IMR-90 (cell line): ENCODE results near the gene DNAH17. TPM values are rescaled to one million over a fixed set of nuclear protein-coding genes. Genes with fewer than 3 reads are reported as not detected.
A peak's percentile ranks its signal among the peaks of the same experiment; 100 is the strongest.

ENCODE experiments used
- ATAC-seq: fragments of 200-7000 bp; cut with Tn5 transposase; 2 replicates; pipeline ENCODE4 v1.9.1; 2020; ENCODE audit warnings: low read depth, mild to moderate bottlenecking, moderate library complexity
- BruUV-seq: library from RNA; stranded (reverse); fragments of 400-500 nt; replicated peaks from 2 replicates; lab custom pipeline; 2021; lab: Mats Ljungman, UMichigan
- CTCF ChIA-PET: fragments of 300-600 bp; formaldehyde crosslinking; extraction: SDS; loops from one replicate; lab custom pipeline; 2021; ENCODE audit warnings: antibody characterized with exemption; lab: Yijun Ruan, JAX
- POLR2A ChIA-PET: fragments of 300-600 bp; sonication (Branson Sonifier 250); formaldehyde crosslinking; loops from one replicate; lab custom pipeline; 2022; ENCODE audit warnings: antibody characterized with exemption; ENCODE audit not compliant: unreplicated experiment; lab: Charles Lee
- DNase-seq: peaks from one replicate; pipeline ENCODE4 v3.0.0; 2013
- H2AFZ ChIP-seq: replicated peaks from 2 replicates; pipeline ENCODE3; 2013; ENCODE audit warnings: low read length, mild to moderate bottlenecking; ENCODE audit not compliant: poor library complexity
- H2AK5ac ChIP-seq: 2 replicates; pipeline ENCODE4 v1.6.1; 2013; ENCODE audit warnings: low read depth, low read length, inconsistent platforms
- H2AK9ac ChIP-seq: replicated peaks from 2 replicates; pipeline ENCODE3; 2013; ENCODE audit warnings: mild to moderate bottlenecking, low read depth, low read length, moderate library complexity; ENCODE audit not compliant: poor library complexity
- H2BK120ac ChIP-seq: 2 replicates; pipeline ENCODE4 v1.6.1; 2013; ENCODE audit warnings: low read depth, low read length, inconsistent platforms
- H2BK15ac ChIP-seq: 3 replicates; pipeline ENCODE4 v1.6.1; 2013; ENCODE audit warnings: low read depth, low read length, inconsistent platforms
- H2BK20ac ChIP-seq: 2 replicates; pipeline ENCODE4 v1.6.1; 2013; ENCODE audit warnings: low read depth, mild to moderate bottlenecking, inconsistent platforms, low read length, moderate library complexity
- H2BK5ac ChIP-seq: 2 replicates; pipeline ENCODE4 v1.6.1; 2013; ENCODE audit warnings: mild to moderate bottlenecking, low read depth, low read length, inconsistent platforms; ENCODE audit not compliant: poor library complexity, severe bottlenecking
- H3K14ac ChIP-seq: replicated peaks from 2 replicates; pipeline ENCODE4 v1.6.1; 2013; ENCODE audit warnings: low read depth, low read length, inconsistent platforms
- H3K18ac ChIP-seq: 2 replicates; pipeline ENCODE4 v1.6.1; 2013; ENCODE audit warnings: low read depth, low read length, control low read depth
- H3K23ac ChIP-seq: 2 replicates; pipeline ENCODE4 v1.6.1; 2013; ENCODE audit warnings: low read depth, low read length, inconsistent platforms
- H3K27ac ChIP-seq: 2 replicates; pipeline ENCODE4 v1.5.1; 2013; ENCODE audit warnings: mild to moderate bottlenecking, control low read depth, low read length; ENCODE audit not compliant: insufficient read depth
- H3K27me3 ChIP-seq: 2 replicates; pipeline ENCODE4 v1.6.1; 2013; ENCODE audit warnings: low read length; ENCODE audit not compliant: control insufficient read depth, insufficient read depth
- H3K36me3 ChIP-seq: 2 replicates; pipeline ENCODE4 v1.6.1; 2013; ENCODE audit warnings: low read length, mixed read lengths; ENCODE audit not compliant: control insufficient read depth, insufficient read depth
- H3K4ac ChIP-seq: 2 replicates; pipeline ENCODE4 v1.6.1; 2013; ENCODE audit warnings: low read depth, low read length, inconsistent platforms
- H3K4me1 ChIP-seq: 2 replicates; pipeline ENCODE4 v1.6.1; 2013; ENCODE audit warnings: low read length, mixed read lengths; ENCODE audit not compliant: control insufficient read depth, insufficient read depth
- H3K4me2 ChIP-seq: 2 replicates; pipeline ENCODE4 v1.6.1; 2013; ENCODE audit warnings: low read depth, mild to moderate bottlenecking, control low read depth, low read length, moderate library complexity
- H3K4me3 ChIP-seq: 2 replicates; pipeline ENCODE4 v1.5.1; 2013; ENCODE audit warnings: low read depth, mild to moderate bottlenecking, control low read depth, low read length, moderate library complexity; ENCODE audit not compliant: insufficient read depth
- H3K56ac ChIP-seq: 2 replicates; pipeline ENCODE4 v1.6.1; 2013; ENCODE audit warnings: low read length, inconsistent platforms; ENCODE audit not compliant: insufficient read depth; ENCODE audit errors: extremely low read depth
- H3K79me1 ChIP-seq, 2 experiments: 2 replicates each; pipeline ENCODE4 v1.6.1; 2013; ENCODE audit warnings: low read length in 2 of 2, inconsistent platforms in 1 of 2, low read depth in 1 of 2
- H3K9ac ChIP-seq: 2 replicates; pipeline ENCODE4 v1.6.1; 2013; ENCODE audit warnings: low read depth, low read length, control low read depth
- H3K9me1 ChIP-seq: 2 replicates; pipeline ENCODE4 v1.6.1; 2013; ENCODE audit warnings: low read length, inconsistent platforms; ENCODE audit not compliant: insufficient read depth
- H3K9me3 ChIP-seq: 2 replicates; pipeline ENCODE4 v1.6.1; 2013; ENCODE audit warnings: low read length; ENCODE audit not compliant: control insufficient read depth, insufficient read depth
- H4K20me1 ChIP-seq: 2 replicates; pipeline ENCODE4 v1.6.1; 2013; ENCODE audit warnings: low read length, inconsistent platforms; ENCODE audit not compliant: insufficient read depth
- H4K5ac ChIP-seq: 2 replicates; pipeline ENCODE4 v1.6.1; 2013; ENCODE audit warnings: mild to moderate bottlenecking, low read depth, low read length, control low read depth
- H4K8ac ChIP-seq, 2 experiments: 2 replicates each; pipeline ENCODE4 v1.6.1; 2013; ENCODE audit warnings: low read depth in 2 of 2, low read length in 2 of 2, control low read depth in 1 of 2, inconsistent platforms in 1 of 2
- H4K91ac ChIP-seq: 2 replicates; pipeline ENCODE4 v1.6.1; 2013; ENCODE audit warnings: low read depth, low read length, inconsistent platforms; ENCODE audit not compliant: insufficient read depth
- BHLHE40 ChIP-seq: fragments of 150-350 bp; IDR thresholded peaks from 2 replicates; pipeline ENCODE4 v1.6.1; 2016; ENCODE audit warnings: mild to moderate bottlenecking, low read depth, low read length
- CEBPB ChIP-seq: IDR thresholded peaks from 2 replicates; pipeline ENCODE4 v1.6.1; 2012; ENCODE audit warnings: low read depth, low read length, improper control_type of control experiment
- CHD1 ChIP-seq: IDR thresholded peaks from 2 replicates; pipeline ENCODE4 v1.6.1; 2012; ENCODE audit warnings: low read depth, low read length, improper control_type of control experiment
- FOS ChIP-seq: fragments of 150-350 bp; IDR thresholded peaks from 2 replicates; pipeline ENCODE4 v1.6.1; 2016; ENCODE audit warnings: low read depth, low read length
- MAFK ChIP-seq: IDR thresholded peaks from 2 replicates; pipeline ENCODE4 v1.6.1; 2012; ENCODE audit warnings: low read depth, low read length, improper control_type of control experiment
- MAZ ChIP-seq: IDR thresholded peaks from 2 replicates; pipeline ENCODE4 v1.6.1; 2012; ENCODE audit warnings: low read depth, mild to moderate bottlenecking, low read length, improper control_type of control experiment, moderate library complexity, borderline replicate concordance
- MXI1 ChIP-seq: IDR thresholded peaks from 2 replicates; pipeline ENCODE4 v1.6.1; 2012; ENCODE audit warnings: low read depth, mild to moderate bottlenecking, low read length, moderate library complexity, borderline replicate concordance
- NFE2L2 ChIP-seq: fragments of 150-350 bp; IDR thresholded peaks from 2 replicates; pipeline ENCODE4 v1.6.1; 2016; ENCODE audit warnings: low read depth, mild to moderate bottlenecking, low read length
- POLR2A ChIP-seq: IDR thresholded peaks from 2 replicates; pipeline ENCODE4 v1.6.1; 2012; ENCODE audit warnings: mild to moderate bottlenecking, low read depth, low read length
- RAD21 ChIP-seq: IDR thresholded peaks from 2 replicates; pipeline ENCODE4 v1.6.1; 2012; ENCODE audit warnings: low read length, improper control_type of control experiment
- RCOR1 ChIP-seq: IDR thresholded peaks from 2 replicates; pipeline ENCODE4 v1.6.1; 2012; ENCODE audit warnings: mild to moderate bottlenecking, low read length, improper control_type of control experiment; ENCODE audit not compliant: insufficient replicate concordance
- RFX5 ChIP-seq: IDR thresholded peaks from 2 replicates; pipeline ENCODE4 v1.8.0; 2012; ENCODE audit warnings: low read depth, mild to moderate bottlenecking, low read length, moderate library complexity
- SMC3 ChIP-seq: fragments of 150-350 bp; IDR thresholded peaks from 2 replicates; pipeline ENCODE4 v1.6.1; 2016; ENCODE audit warnings: low read depth, mild to moderate bottlenecking, antibody characterized with exemption, low read length, moderate library complexity
- USF2 ChIP-seq: fragments of 150-350 bp; IDR thresholded peaks from 2 replicates; pipeline ENCODE4 v1.6.1; 2017; ENCODE audit warnings: mild to moderate bottlenecking, antibody characterized with exemption, low read length, low read depth
- WGBS, 2 experiments: methylation state at CpG; one replicate each; pipeline versions ENCODE4 v1.1.5 to v1.1.7; 2013; ENCODE audit warnings: missing lambda C conversion rate in 2 of 2; ENCODE audit not compliant: insufficient read length in 1 of 2; ENCODE audit errors: extremely low coverage in 2 of 2; 5-methylcytosine and 5-hydroxymethylcytosine counted together
- dilution Hi-C: fragments of 300-500 bp; cut with HindIII; formaldehyde crosslinking; loops from one replicate; pipeline ENCODE4 v1.14.3; 2018; ENCODE audit warnings: low sequenced_read_pairs; ENCODE audit not compliant: unreplicated experiment
- in situ Hi-C: fragments of 300-500 bp; cut with MboI; formaldehyde crosslinking; loops from 3 replicates; pipeline ENCODE4 v1.14.3; 2019; ENCODE audit warnings: low sequenced_read_pairs, inconsistent platforms, mixed read lengths
- intact Hi-C: fragments of 100-400 bp; cut with micrococcal nuclease; formaldehyde crosslinking; loops from 2 replicates; pipeline ENCODE4 v1.10.0; 2022
- polyA plus RNA-seq, 3 experiments: library from polyadenylated mRNA; depleted of rRNA; stranded (reverse); fragments of >200 nt; gene quantifications; 2 replicates each; pipeline ENCODE4 v1.2.3, GENCODE V29; 2012; ENCODE audit warnings: low replicate concordance in 1 of 3
- total RNA-seq: library from RNA; depleted of rRNA; stranded (reverse); fragments of >200 nt; gene quantifications from 2 replicates; pipeline ENCODE4 v1.2.3, GENCODE V29; 2012
- TF ChIP-seq, protein P1 (sequence below): conservative IDR thresholded peaks from 2 replicates; pipeline ENCODE4 v1.5.1; 2012; ENCODE audit warnings: mild to moderate bottlenecking, low read depth, low read length, improper control_type of control experiment
- TF ChIP-seq, protein P2 (sequence below): fragments of 150-350 bp; IDR thresholded peaks from 2 replicates; pipeline ENCODE4 v1.6.1; 2016; ENCODE audit warnings: low read depth, mild to moderate bottlenecking, low read length, moderate library complexity, borderline replicate concordance

The DNAH17 gene
- total and polyA plus RNA-seq, 2 of the 4 experiments (the other 2 are of a cell fraction) = not detected

DNA sequence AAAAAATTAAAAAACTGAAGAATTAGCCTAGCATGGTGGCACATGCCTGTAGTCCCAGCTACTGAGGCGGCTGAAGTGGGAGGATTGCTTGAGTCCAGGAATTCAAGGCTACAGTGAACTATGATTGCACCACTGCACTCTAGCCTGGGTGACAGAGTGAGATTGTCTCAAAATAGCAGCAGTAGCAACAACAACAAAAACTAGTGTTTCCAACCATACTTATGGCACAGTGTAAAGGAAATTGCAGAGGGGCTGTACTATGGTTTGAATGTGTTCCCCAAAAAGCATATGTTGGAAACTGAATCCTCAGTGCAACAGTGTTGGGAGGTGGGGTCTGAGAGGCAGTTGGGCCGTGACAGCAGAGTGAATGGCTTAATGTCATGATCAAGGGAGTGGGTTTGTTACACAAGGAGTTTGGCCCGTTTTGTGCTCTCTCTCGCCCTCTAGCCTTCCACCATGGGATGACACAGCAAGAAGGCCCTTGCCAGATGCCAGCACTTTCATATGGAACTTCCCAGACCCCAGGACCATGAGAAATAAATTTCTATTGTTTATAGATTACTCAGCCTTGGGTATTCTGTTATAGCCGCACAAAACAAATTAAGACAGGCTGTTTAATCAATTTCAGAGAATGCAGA, 128.7 kb downstream of the DNAH17 start:
- ATAC-seq (peak; percentile 36), DNase-seq (no peak)
- Histone ChIP-seq H2AK9ac (peak overlapping the region; percentile 3), H2BK15ac (no peak overlapping the region), H2AFZ (no peak overlapping the region), H2AK5ac (no peak overlapping the region), H3K18ac (no peak overlapping the region; the same call in 1 of the 2 replicates), H3K27me3 (peaks cover 10% of the 10 kb centered on the region; the same call in 1 of the 2 replicates), H3K36me3 (no peaks in the 10 kb centered on the region), H4K20me1 (no peaks in the 10 kb centered on the region), H3K4ac (no peak overlapping the region), H3K9me3 (peaks cover 2% of the 10 kb centered on the region; the same call in 1 of the 2 replicates), H3K4me3 (no peak overlapping the region), H3K9ac (no peak overlapping the region), H2BK5ac (no peak overlapping the region), H3K9me1 (no peaks in the 10 kb centered on the region), H4K91ac (no peak overlapping the region), H2BK120ac (no peak overlapping the region), H3K27ac (no peak overlapping the region), H3K14ac (no peak overlapping the region), H4K5ac (no peak overlapping the region), H3K4me1 (no peaks in the 10 kb centered on the region; the same call in 1 of the 2 replicates), H4K8ac (no peak overlapping the region), H3K23ac (no peak overlapping the region), H3K79me1 (no peaks in the 10 kb centered on the region), H2BK20ac (no peak overlapping the region), H3K56ac (no peak overlapping the region), H3K4me2 (no peak overlapping the region)
- dilution Hi-C loops = no loop called here
- TF ChIP-seq NFE2L2 (no peak), MXI1 (no peak), RFX5 (no peak), CHD1 (no peak), POLR2A (no peak), RCOR1 (no peak), MAFK (no peak), CEBPB (no peak), BHLHE40 (no peak), USF2 (no peak), MAZ (no peak), SMC3 (no peak), FOS (no peak), RAD21 (no peak)
- TF ChIP-seq, protein P1, sequence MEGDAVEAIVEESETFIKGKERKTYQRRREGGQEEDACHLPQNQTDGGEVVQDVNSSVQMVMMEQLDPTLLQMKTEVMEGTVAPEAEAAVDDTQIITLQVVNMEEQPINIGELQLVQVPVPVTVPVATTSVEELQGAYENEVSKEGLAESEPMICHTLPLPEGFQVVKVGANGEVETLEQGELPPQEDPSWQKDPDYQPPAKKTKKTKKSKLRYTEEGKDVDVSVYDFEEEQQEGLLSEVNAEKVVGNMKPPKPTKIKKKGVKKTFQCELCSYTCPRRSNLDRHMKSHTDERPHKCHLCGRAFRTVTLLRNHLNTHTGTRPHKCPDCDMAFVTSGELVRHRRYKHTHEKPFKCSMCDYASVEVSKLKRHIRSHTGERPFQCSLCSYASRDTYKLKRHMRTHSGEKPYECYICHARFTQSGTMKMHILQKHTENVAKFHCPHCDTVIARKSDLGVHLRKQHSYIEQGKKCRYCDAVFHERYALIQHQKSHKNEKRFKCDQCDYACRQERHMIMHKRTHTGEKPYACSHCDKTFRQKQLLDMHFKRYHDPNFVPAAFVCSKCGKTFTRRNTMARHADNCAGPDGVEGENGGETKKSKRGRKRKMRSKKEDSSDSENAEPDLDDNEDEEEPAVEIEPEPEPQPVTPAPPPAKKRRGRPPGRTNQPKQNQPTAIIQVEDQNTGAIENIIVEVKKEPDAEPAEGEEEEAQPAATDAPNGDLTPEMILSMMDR = no peak
- TF ChIP-seq, protein P2, sequence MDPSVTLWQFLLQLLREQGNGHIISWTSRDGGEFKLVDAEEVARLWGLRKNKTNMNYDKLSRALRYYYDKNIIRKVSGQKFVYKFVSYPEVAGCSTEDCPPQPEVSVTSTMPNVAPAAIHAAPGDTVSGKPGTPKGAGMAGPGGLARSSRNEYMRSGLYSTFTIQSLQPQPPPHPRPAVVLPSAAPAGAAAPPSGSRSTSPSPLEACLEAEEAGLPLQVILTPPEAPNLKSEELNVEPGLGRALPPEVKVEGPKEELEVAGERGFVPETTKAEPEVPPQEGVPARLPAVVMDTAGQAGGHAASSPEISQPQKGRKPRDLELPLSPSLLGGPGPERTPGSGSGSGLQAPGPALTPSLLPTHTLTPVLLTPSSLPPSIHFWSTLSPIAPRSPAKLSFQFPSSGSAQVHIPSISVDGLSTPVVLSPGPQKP = no peak
- in situ Hi-C loops = no loop called here
- BruUV-seq = no TSS peak
- intact Hi-C loops = no loop called here
- WGBS, 2 experiments = no CpG with 5 or more reads among the region's 5 CpGs
- CTCF ChIA-PET = no interaction called here
- POLR2A ChIA-PET = no interaction called here
